WTC11 (cell line): Measurements from ENCODE around the gene CSNK2A1. TPM values are rescaled to one million over a fixed set of nuclear protein-coding genes. Genes with fewer than 3 reads are reported as not detected.

Experiments
- total RNA-seq: library from RNA; stranded (reverse); gene quantifications from 3 replicates; pipeline ENCODE4 v1.2.3, GENCODE V29; 2021

Gene CSNK2A1
- total RNA-seq, 1 experiment from 2014 or later = 235 TPM

Other genes with a start within 250 kb of the CSNK2A1 start
- gene ZCCHC3, start 246.2 kb downstream of the CSNK2A1 start, total RNA-seq = 43.6 to 54.1 TPM (median 52.6 TPM) in 3 replicates
- 59.1 to 76.3 TPM (median 72.5 TPM) in 3 replicates for gene SOX12, start 218.2 kb downstream of the CSNK2A1 start, total RNA-seq
- 23.0 to 23.7 TPM (median 23.3 TPM) in 3 replicates for gene NRSN2, start 196.7 kb downstream of the CSNK2A1 start, total RNA-seq
- gene TRIB3, start 163.0 kb downstream of the CSNK2A1 start, total RNA-seq = 7.8 to 9.2 TPM (median 8.7 TPM) in 3 replicates
- gene RBCK1, start 135.5 kb downstream of the CSNK2A1 start, total RNA-seq = 65.0 to 75.2 TPM (median 69.5 TPM) in 3 replicates
- 14.6 to 15.6 TPM (median 15.4 TPM) in 3 replicates for gene TBC1D20, start 81.3 kb downstream of the CSNK2A1 start, total RNA-seq
- gene TCF15, start 66.5 kb upstream of the CSNK2A1 start, total RNA-seq = 3.8 to 5.8 TPM (median 4.6 TPM) in 3 replicates
- gene SRXN1, start 109.4 kb upstream of the CSNK2A1 start, total RNA-seq = 23.0 to 25.7 TPM (median 24.5 TPM) in 3 replicates
- gene SCRT2, start 132.0 kb upstream of the CSNK2A1 start, total RNA-seq = 0.14 to 0.20 TPM (median 0.16 TPM) in 3 replicates
- 6.9 to 7.7 TPM (median 7.3 TPM) in 3 replicates for gene SLC52A3, start 224.7 kb upstream of the CSNK2A1 start, total RNA-seq